Medulla oblongata (tissue), 1 donor: ENCODE results near the gene GAS7.
"Not testable (repeated sequence)": the region's sequence is repeated elsewhere in the genome, so short reads cannot be mapped to it uniquely, and the experiment has no call there.

ENCODE experiments used
- DNase-seq: peaks from one replicate; pipeline ENCODE4 v3.0.0-alpha.2; 2015; ENCODE audit errors: extremely low spot score

GAS7 gene

GRCh38 chr17:10021272-10021984 is 177.0 kb downstream of the GAS7 start:
- DNase-seq = peak; percentile 52

DNA sequence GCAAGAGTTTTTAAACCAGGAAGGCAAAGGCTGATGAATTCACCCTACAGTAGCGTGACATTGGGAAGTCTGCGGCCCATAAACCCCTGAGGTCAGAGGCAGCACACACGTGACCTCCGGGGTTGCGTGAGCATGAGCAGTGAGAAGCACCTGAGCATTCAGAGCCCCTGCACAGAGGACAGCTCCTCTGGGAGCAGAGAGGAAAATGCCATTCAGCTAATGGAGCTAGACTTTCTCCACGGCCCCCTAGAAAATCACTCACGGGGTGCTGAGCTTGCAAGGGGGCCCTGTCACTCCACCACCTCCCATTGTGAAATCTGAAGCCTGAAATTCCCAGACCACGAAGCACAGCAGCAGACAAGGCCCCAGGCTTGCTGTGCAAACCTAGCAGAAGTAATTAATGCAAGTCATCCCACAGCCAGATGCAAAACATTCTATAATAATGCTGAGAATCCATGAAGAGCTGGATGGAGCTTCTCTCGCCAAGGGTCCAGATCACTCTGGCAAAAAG is 178.4 kb downstream of the GAS7 start:
- no peak for DNase-seq

DNA sequence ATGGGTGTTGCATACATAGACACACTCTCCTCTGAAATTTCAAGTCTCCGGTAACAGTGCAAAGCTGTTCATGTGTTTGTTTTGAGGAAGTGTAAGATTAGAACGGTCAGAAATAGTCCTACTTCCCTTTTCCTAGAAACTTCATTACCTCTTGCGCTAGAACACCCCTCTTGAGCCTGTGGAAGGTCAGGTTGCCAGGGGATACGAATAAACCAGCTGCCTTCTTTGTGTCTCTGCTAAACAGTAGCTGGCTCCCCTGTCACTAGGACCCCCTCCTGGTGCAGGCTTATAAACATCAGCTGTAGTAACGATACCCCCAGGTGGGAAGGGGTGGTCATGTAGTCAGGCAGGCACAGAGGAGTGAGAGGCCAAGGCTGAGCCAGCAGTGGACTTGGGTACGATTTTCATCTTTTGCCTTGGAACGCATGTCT is 179.9 kb downstream of the GAS7 start:
- DNase-seq = peak; percentile 73

DNA sequence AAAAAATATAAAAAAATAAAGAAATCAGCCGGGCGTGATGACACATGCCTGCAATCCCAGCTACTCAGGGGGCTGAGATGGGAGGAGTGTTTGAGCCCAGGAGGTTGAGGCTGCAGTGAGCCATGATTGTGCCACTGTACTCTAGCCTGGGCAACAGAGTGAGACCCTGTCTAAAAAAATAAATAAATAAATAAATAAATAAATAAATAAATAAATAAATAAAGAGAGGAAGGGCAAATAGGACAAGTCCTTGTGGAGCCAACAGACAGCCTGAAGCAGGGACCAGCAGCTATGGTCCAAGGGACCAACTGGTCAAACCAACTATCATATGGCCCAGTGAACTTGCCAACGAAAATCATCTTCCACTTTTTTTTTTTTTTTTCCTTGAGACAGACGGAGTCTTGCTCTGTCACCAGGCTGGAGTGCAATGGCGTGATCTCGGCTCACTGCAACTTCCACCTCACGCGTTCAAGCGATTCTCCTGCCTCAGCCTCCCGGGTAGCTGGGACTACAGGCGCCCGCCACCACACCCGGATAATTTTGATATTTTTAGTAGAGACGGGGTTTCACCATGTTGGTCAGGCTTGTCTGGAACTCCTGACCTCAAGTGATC is 181.3 kb downstream of the GAS7 start:
- not testable (repeated sequence) for DNase-seq

DNA sequence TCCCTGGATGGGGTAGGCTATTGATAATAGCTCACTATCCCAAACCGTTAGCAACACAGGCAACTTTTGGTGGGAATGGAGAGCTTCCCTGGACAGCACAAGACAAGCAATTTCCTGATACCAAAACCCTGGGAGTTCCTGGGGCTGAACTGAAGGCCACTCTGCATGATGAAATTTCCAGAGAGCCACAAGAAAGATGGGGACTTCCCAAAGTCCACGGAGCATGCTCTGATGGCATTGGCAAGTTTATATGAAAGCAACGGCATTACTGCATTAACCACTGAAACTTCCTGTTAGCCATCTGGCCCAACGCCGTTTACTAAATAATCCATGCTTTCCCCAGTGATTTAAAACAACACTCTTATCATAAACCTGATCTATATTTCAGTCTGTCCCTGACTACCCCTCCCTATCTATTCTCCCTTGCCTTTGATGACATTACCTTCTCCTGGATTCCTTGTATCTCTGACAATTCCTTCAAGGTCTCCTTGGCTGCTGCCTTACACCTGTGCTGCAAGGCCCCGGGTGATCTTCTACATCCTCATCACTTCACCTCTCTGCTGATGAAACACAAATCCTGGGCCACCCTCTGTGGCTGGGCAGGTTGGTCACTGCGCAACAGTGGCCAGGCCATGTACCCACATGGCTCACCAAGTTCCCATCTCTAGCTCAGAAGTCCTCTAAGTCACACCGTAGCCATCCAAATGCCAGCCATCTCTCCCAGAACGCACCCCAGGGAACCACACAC is 184.9 kb downstream of the GAS7 start:
- DNase-seq = no peak

GRCh38 chr17:10010752-10011151 is 187.7 kb downstream of the GAS7 start:
- no peak for DNase-seq

DNA sequence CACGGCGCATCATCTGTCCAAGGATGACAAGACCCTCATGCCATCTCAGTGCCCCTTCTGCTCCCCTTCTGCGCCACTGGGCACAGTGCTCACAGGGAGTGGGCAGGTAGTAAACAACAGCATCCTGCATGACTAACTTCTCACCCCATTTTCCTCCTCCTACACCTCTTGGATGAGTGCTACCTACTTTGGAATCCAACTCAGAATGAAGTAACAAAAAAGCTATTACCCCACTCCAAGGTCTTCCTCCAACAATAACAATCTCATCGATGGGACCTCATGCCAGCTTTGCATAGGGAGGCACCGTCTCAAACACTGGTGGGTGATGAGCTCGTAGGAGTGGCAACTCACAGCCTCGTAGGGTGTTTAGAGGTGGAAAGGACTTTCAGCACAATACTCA is 194.7 kb downstream of the GAS7 start:
- no peak for DNase-seq

- not testable (repeated sequence) for DNase-seq
These were observed 195.6 kb downstream of the GAS7 start for GRCh38 chr17:10002567-10003360.

DNA sequence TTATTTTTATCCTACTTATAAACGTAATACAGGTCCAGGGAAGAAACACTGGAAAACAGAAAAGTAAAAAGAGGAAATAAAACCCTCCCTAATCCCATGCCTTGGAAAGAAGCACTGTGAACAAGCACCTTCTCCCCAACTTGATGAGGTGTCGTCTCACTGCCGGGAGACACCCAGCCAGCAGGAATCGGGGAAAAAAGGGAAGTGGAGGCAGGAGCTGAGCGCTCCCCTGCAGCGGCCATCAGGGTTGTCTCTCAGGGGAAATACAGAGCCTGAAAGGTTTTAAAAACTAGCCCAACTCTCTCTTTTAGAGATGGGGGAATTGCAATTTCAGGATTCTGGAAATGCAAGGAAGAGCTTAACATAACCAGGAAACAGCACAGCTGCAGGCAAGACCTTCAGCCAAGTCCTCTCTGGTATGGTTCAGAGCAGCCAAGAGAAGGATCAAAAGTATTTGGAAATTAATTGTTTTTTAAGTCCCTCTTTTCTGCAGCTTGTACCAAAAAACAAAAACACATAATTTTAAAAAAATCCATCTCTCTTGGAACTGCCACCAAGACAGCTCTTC is 197.0 kb downstream of the GAS7 start:
- DNase-seq = no peak

DNA sequence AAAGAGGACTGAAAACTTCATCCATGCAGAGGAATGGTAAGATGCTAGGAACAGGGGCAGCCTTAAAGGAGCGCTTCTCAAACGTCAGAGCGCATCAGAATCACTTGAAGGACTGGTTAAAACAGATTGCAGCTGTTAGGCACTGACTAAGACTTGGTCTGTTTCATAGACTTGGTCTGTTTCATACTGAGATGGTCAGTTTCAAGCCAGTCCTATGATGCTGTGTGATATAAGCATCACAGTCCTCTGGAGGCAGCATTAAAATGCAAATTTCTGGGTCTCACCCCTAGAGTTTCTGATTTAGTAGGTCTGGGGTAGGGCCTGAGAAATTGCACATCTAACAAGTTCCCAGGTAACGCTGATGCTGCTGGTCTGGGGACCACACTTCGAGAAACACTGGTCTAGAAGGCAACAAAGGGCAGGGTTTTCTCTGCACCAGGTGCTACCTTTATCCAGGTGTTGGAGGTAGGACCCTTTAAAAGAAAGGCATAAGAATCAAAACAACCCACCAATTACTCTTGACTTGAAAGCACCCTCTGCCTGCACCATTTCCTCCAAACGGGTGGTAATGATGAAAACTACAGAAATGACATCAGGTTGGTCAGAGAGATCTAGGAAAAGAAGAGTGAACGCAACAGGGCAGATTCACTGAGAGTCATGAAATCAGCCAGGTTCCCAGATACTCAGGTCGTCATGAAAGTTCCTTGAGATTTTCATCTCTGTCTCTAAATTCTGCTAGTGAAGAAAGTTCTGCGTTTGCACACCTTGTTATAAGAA is 198.3 kb downstream of the GAS7 start:
- no peak for DNase-seq

- no peak for DNase-seq
These were observed 200.3 kb downstream of the GAS7 start for GRCh38 chr17:9998060-9998459.

DNA sequence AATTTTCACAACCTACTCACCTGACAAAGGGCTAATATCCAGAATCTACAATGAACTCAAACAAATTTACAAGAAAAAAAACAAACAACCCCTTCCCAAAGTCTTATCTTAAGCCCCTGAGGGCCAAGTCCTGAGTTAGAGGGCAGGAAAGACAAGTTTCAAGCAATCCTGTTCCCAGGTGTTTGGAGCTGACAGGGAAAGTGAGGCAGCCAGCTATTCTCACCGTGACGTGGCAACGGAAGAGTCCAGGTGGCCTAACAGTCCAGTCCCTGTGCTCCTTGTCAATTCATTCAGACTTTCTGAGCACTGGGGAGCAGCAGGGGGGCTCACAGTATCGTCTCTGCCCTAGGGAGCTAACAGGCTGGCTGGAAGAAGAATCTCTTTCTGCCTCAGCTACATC is 203.6 kb downstream of the GAS7 start:
- no peak for DNase-seq

- DNase-seq = no peak
These were observed 206.6 kb downstream of the GAS7 start for GRCh38 chr17:9991796-9992195.

DNA sequence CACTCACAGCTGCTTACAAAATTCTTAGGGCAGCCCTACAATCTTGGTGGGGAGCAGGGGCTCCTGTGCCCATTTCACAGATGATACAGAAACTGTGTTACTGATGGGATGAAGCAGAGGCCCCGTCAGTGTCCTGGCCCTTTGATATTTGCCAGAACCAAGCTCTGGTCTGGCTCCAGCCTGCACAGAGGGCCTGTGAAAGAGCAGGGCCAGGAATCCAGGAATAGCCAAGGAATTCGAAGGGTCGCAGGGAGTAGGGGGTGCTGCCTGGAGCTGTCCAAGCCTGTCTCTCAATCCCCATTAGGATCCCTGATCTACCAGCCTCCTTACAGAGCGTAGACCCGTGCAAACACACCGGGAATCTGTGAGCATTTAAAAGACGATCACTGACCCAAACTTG is 207.1 kb downstream of the GAS7 start:
- DNase-seq = no peak

DNA sequence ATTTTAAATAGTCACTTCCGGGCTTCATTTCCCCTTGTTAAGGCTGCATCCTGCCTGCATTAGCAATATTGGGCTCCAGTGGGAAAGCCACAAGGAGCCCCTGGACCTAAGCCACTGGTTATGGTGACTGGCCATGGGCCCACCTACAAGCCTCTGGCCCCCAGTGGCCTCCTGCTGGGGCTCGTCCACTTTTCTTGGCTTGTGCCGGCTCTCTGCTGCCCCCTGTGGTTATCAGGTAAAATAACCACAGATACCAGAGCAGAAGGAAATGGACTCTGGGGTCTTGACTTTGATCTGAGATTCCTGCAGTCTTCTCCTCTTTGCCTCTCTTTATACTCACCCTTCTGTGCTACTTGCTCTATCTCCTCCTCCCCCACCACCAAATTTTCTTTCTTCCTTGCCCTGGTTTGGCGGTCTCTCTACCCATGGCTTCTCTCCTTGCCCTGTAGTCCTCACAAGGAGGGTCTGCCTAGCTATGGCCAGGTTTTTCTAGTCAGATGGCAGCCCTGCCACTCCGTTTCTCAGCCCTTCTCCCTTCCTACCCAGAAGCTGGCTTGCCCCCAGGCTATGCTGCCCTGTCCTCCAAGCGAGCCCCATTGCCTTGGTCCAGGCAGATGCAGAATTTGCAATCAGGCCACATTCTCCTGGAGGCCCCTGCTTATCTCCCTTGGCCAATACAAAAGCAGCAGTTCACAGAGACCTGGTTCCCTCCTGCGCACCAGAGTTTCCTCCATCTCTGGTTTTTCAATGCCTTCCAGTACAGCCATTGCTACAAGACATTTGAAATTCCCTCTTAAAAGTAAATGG is 210.4 kb downstream of the GAS7 start:
- no peak for DNase-seq

DNA sequence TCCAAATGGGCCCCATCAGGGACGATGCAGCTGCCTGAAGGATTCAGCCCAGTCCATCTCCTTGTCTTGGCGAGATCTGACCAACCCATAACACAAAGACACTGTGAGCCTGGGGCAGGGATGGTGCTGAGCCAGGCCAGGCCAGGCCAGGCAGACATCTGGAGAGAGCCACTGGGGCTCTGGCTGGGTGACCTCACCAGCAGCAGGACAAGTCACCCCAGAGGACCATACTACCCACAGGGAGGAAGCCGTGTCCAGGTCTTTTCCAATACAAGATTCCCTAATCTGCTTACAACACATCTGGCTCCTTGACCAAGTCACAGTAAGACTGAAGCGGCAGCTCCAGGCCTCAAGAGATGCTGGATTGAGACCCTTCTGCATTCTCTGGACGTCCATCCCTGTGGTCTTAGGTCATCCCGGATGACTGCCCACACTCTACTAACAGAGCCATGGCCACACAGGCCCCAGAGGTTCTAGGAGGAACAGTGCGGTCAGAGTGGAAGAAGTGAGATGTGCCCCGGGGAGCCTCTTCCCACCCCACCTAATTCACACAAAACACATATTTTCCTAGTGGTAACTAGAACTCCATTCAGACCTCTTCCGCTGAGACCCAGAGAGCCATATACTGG is 211.5 kb downstream of the GAS7 start:
- DNase-seq = no peak

DNA sequence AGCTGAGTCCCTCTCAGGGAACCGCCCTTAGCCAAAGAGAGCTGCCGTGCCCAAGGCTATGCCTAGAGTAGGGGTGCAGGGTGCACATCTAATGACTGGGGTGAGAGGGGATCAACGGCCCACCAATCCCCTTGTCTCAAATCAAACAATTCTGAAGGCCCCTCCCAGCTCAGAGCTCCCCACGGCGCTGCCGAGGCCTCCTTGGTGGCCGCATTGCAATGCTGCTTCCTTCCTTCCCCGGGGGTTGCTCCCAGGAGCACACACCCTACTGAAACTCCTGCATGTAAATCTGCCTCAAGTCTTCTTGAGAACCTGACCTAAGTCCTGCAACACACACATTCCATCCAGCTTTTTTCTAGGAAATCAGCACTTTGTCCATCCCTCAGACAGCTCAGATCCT is 212.8 kb downstream of the GAS7 start:
- DNase-seq = no peak

GRCh38 chr17:9984768-9985167 is 213.6 kb downstream of the GAS7 start:
- no peak for DNase-seq

DNA sequence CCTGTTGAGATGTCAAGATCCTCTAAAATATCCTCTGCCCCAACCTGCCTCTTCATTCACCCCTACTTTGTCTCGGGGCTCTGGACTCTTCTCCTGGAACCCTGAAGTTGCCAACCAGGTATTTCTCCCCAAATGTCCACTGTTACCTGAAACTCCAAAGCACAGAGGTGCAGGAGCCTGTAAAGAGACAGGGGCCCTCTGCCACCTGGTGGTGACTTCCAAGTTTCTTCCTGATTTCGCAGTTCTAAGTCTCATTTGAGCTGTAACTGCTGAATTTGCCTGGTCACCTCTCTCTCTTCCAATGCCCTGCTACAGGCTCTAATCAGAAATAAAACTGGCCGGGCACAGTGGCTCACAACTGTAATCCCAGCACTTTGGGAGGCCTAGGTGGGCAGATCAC is 216.2 kb downstream of the GAS7 start:
- DNase-seq = no peak
